ENCODE data around the gene TMPRSS9. TPM values are rescaled to one million over a fixed set of nuclear protein-coding genes. Genes with fewer than 3 reads are reported as not detected.

The TMPRSS9 gene
- polyA plus RNA-seq, 1 donor (not counting 4 experiments of a cell fraction or from before 2014, with no cell fraction given), result not detected

DNA sequence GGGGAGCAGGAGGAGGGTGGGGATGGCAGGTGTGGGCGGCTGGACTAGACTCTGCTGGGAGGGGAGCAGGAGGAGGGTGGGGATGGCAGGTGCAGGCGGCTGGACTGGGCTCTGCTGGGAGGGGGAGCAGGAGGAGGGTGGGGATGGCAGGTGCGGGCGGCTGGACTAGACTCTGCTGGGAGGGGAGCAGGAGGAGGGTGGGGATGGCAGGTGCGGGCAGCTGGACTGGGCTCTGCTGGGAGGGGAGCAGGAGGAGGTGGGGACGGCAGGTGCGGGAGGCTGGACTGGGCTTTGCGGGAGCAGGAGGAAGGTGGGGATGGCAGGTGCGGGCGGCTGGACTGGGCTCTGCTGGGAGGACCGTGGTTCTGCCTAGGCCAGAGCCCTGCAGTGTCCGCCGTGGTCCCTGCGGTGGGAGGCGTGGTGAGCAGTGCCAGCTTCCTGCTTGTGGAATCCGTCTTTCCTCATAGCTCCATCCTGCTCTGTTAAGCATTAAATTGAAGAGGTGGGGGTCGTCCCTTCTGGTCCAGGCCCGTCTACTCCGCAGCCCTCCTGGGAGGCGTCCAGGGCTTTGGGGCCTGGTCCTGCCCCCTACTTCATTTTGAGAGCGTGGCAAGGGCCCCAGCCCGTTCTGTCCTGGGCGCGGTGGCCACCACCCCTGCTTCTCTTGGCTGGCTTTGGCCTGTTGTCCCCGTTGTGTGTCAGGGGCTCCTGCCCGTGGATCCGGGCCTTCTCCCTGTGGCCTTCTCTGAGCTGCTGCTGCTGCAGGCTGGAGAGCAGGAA, 26.8 kb upstream of the TMPRSS9 start:
- Histone ChIP-seq H3K4me1 (ENCODE audit: control insufficient read depth, extremely low read depth, insufficient read depth, low read length) (peaks cover 4% of the 10 kb centered on the region), H3K4me3 (ENCODE audit: control insufficient read depth in 2 of 3, extremely low read depth in 1 of 3, insufficient read depth in 2 of 3, low read depth in 1 of 3, low read length in 3 of 3) (no peak overlapping the region), H3K9me1 (ENCODE audit: control insufficient read depth, extremely low read depth, insufficient read depth, low read length) (peaks cover 3% of the 10 kb centered on the region), H3K79me2 (ENCODE audit: control insufficient read depth, insufficient read depth, low read length) (peaks cover 55% of the 10 kb centered on the region), H3K27me3 (ENCODE audit: control insufficient read depth, extremely low read depth, insufficient read depth, low read length) (no peaks in the 10 kb centered on the region), H4K20me1 (ENCODE audit: control insufficient read depth, extremely low read depth, insufficient read depth, low read length) (peaks cover 8% of the 10 kb centered on the region), H2AFZ (ENCODE audit: control insufficient read depth, low read length) (no peak overlapping the region), H3K9ac (ENCODE audit: control insufficient read depth, extremely low read depth, insufficient read depth, low read length) (no peak overlapping the region), H3K4me2 (ENCODE audit: control insufficient read depth, extremely low read depth, insufficient read depth, low read depth, low read length) (no peak overlapping the region), H3K9me3 (ENCODE audit: control insufficient read depth, low read depth, low read length) (no peaks in the 10 kb centered on the region), H3K36me3 (ENCODE audit: control insufficient read depth in 2 of 2, extremely low read depth in 1 of 2, insufficient read depth in 2 of 2, low read length in 2 of 2) (peaks cover 0 to 3% of the 10 kb centered on the region in 2 experiments), H3K27ac (ENCODE audit: control insufficient read depth, insufficient read depth, low read length) (no peak overlapping the region)
- FAIRE-seq (no peak), DNase-seq (ENCODE audit: low read depth, low spot score) (no peak)
- dilution Hi-C loops (cut with MboI; ENCODE audit: extremely low pct_ligation_motif_present, low sequenced_read_pairs), result no loop called here
- TF ChIP-seq, protein P1, sequence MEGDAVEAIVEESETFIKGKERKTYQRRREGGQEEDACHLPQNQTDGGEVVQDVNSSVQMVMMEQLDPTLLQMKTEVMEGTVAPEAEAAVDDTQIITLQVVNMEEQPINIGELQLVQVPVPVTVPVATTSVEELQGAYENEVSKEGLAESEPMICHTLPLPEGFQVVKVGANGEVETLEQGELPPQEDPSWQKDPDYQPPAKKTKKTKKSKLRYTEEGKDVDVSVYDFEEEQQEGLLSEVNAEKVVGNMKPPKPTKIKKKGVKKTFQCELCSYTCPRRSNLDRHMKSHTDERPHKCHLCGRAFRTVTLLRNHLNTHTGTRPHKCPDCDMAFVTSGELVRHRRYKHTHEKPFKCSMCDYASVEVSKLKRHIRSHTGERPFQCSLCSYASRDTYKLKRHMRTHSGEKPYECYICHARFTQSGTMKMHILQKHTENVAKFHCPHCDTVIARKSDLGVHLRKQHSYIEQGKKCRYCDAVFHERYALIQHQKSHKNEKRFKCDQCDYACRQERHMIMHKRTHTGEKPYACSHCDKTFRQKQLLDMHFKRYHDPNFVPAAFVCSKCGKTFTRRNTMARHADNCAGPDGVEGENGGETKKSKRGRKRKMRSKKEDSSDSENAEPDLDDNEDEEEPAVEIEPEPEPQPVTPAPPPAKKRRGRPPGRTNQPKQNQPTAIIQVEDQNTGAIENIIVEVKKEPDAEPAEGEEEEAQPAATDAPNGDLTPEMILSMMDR (optimal IDR thresholded peaks at IDR 0.05 in 1 of 3, IDR thresholded peaks at IDR 0.05 in 1 of 3, conservative IDR thresholded peaks at IDR 0.05 in 1 of 3; ENCODE audit: extremely low read depth in 1 of 3, insufficient read depth in 2 of 3, low read length in 3 of 3), result no peak
- no peak for TF ChIP-seq EZH2 (IDR thresholded peaks at IDR 0.05; ENCODE audit: low read length)

DNA sequence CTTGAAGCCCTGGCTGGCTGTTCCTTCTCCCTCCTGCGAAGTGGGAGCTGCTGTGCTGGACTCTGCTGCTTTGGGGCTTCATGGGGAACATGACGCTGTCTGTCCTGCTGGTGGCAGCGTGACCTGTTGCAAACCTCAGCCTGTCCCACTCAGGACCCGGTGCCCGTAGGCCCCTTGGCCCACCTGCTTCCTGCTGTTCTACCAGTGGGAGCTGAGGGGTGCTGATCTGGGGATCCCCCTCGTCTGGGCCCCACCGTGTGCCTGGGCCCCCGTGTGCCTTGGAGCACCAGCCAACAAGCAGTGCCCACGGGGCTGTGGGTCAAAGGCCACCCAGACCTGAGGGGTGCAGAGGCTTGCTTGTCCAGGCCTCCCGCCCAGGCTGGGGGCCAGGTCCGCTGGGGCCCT, 26.3 kb upstream of the TMPRSS9 start:
- dilution Hi-C loops (cut with MboI; ENCODE audit: extremely low pct_ligation_motif_present, low sequenced_read_pairs), result no loop called here
- Histone ChIP-seq H3K27ac (ENCODE audit: control insufficient read depth, insufficient read depth, low read length) (no peak overlapping the region), H3K9me1 (ENCODE audit: control insufficient read depth, extremely low read depth, insufficient read depth, low read length) (peaks cover 3% of the 10 kb centered on the region), H2AFZ (ENCODE audit: control insufficient read depth, low read length) (no peak overlapping the region), H3K9ac (ENCODE audit: control insufficient read depth, extremely low read depth, insufficient read depth, low read length) (no peak overlapping the region), H4K20me1 (ENCODE audit: control insufficient read depth, extremely low read depth, insufficient read depth, low read length) (peaks cover 8% of the 10 kb centered on the region), H3K36me3 (ENCODE audit: control insufficient read depth in 2 of 2, extremely low read depth in 1 of 2, insufficient read depth in 2 of 2, low read length in 2 of 2) (peaks cover 0 to 3% of the 10 kb centered on the region in 2 experiments), H3K9me3 (ENCODE audit: control insufficient read depth, low read depth, low read length) (no peaks in the 10 kb centered on the region), H3K27me3 (ENCODE audit: control insufficient read depth, extremely low read depth, insufficient read depth, low read length) (no peaks in the 10 kb centered on the region), H3K4me3 (ENCODE audit: control insufficient read depth in 2 of 3, extremely low read depth in 1 of 3, insufficient read depth in 2 of 3, low read depth in 1 of 3, low read length in 3 of 3) (no peak overlapping the region), H3K79me2 (ENCODE audit: control insufficient read depth, insufficient read depth, low read length) (peaks cover 52% of the 10 kb centered on the region), H3K4me2 (ENCODE audit: control insufficient read depth, extremely low read depth, insufficient read depth, low read depth, low read length) (no peak overlapping the region), H3K4me1 (ENCODE audit: control insufficient read depth, extremely low read depth, insufficient read depth, low read length) (peaks cover 4% of the 10 kb centered on the region)
- FAIRE-seq (no peak), DNase-seq (ENCODE audit: low read depth, low spot score) (no peak)
- no peak for TF ChIP-seq EZH2 (IDR thresholded peaks at IDR 0.05; ENCODE audit: low read length)
- TF ChIP-seq, protein P1 (optimal IDR thresholded peaks at IDR 0.05 in 1 of 3, IDR thresholded peaks at IDR 0.05 in 1 of 3, conservative IDR thresholded peaks at IDR 0.05 in 1 of 3; ENCODE audit: extremely low read depth in 1 of 3, insufficient read depth in 2 of 3, low read length in 3 of 3), result peak in 1 of 3 experiments; percentile 34
